GM19035 (cell line): Measurements from ENCODE around the gene RBM44.
"Not testable (repeated sequence)": the region's sequence is repeated elsewhere in the genome, so short reads cannot be mapped to it uniquely, and the experiment has no call there.

Experiments
- ATAC-seq: cut with Tn5 transposase; IDR thresholded peaks from one replicate; pipeline ENCODE4 v1.9.1; 2021; ENCODE audit not compliant: unreplicated experiment

RBM44 gene, protein sequence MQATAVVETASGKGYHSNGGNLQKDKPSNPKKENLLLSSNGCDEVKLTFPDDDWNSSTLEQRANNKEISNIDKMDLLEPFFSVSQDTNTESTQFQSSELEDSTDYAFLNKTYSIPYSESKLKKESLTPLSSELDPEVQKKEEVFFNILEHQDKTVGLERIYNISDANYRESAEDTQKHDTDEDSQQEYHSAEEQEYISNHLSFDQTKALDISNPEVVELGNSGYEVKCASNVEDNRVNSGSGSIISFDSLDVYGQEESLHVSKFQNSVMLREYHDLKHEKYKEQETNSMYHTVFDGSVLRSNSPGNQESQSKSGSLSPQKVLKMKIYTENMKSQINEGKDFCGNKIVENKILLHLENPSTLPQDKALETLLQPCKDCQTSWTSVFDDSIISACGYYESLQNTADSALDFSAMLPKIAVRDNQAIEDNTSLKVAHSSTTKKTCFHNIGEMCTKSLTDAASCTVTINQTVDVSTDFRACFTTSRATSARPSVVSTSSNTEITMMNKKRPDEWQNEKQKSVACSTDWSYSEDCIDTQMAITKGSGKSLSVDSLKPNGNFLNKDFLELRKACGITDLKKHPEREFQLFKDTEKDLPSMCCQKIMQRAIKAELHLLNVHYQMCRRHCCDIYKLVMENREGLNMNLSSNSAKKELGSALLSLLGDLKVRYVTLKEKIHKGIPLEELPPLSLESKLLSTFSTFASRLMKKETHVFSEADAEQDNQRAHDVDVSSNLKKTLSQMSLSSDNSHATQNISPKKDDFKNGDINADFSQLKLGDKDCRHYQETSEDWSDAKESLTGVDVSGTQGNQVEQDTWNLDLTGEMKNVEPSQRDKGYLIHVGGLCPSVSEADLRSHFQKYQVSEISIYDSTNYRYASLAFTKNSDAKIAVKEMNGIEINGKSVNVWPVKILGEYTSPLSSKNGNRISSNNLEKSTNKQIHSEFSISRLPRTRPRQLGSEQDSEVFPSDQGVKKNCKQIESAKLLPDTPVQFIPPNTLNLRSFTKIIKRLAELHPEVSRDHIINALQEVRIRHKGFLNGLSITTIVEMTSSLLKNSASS

DNA sequence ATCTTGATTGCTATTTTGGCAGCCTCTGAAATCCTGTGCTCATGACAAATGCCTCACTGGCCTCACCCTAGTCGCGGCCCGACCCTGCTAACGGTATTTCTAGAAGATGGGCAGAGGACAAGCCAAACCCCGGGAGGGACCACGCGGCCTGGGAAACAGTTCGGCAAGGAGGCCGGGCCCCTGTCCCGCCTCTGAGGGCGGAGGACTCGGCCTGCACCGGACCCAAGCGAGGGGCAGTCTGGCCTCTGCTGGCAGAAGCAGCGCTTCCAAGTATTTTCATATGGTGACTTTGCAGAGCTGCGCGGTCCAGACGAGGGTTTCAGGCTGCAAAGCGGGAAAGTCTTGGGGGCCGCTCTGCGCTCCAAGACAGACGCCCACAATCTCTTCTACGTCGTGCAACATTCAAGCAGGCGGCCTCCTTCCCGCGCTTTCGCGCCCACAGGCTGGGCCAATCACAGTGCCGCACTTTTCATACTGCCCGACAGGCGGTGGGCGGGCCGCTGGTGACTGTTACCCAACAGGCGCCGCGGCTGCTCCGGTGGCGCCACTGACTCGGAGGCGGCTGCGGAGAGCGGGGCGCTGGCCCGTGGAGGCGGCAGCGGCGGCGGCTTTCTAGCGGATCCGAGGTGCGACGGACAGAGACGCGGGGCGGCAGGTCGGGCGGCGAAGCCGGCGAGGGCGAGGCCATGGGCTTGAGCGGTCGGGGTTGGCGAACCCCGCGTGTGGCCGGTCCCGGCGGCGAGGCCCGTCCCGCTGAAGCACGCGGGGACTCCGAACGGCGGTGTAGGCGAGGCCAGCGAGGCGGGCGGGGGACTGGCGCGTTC is at the start of gene RBM44:
RBM44 (plus strand) TSS at position 544 of the 824 bp plus-strand sequence. CDS start 14,831 bp downstream, outside the sequence.
- no peak for ATAC-seq

DNA sequence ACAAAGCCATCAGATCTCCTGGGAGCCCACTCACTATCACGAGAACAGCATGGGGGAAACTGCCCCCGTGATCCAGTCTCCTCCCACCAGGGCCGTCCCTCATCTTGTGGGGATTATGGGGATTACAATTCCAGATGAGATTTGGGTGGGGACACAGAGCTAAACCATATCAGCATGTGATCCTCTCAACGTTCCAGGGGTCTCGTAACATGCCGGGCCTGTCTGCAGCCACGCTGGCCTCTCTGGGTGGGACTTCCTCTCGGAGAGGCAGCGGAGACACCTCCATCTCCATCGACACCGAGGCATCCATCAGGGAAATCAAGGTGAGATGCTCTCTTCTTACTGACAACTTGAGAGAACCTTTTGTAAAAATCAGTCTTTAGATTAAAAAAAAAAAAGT is 49.6 kb upstream of the RBM44 start:
- ATAC-seq: no peak

DNA sequence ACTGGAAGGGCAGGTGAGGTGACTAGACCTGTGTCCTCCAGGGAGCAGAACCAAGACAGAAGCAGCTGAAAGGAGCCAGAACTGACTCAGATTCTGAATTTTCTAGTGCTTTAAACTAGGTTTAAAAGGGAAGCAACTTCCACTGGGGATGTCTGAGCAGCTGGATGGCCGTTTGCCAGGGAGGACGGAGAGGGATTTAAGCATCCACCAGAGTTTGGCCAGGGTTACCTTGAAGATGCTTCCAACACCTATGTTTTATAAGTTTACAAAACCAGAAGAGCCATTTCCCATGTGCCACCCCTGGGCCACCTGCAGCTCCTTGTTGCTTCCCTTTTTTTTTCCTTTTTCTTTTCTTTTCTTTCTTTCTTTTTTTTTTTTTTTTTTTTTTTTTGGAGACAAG is 48.6 kb upstream of the RBM44 start:
- no peak for ATAC-seq

DNA sequence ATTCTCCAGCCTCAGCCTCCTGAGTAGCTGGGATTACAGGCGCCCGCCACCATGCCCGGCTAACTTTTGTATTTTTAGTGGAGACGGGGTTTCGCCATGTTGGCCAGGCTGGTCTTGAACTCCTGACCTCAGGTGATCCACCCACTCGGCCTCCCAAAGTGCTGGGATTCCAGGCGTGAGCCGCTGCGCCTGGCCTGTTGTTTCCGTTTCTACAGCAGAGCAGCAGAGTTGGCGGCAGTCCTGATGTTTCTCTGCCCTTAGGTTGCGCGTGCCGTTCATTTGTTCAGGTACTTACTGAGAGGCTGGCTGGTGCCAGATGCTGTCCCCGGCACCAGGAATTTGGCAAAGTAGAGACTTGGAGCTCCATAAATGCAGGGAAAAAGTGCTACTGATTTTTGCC is 48.1 kb upstream of the RBM44 start:
- not testable (repeated sequence) for ATAC-seq

DNA sequence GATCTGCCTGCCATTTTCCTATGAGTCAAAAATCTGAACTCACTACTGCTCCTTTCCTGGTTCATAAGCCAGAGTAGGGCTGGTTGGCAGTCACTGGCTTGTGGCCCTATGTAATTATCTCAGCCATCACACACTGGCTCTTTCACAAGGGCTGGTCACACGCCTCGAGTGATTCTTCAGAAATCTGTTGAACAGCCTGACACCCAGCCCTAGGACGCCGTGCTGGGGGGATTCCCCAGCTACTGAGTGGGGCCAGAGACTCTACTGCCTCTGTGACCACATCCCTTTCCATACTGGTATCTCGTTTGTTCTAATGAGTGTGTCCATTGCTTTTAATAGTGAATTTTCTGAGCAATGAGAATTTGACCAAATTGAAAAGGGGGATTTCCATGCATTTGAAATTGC is 45.8 kb upstream of the RBM44 start:
- peak; percentile 96 for ATAC-seq

DNA sequence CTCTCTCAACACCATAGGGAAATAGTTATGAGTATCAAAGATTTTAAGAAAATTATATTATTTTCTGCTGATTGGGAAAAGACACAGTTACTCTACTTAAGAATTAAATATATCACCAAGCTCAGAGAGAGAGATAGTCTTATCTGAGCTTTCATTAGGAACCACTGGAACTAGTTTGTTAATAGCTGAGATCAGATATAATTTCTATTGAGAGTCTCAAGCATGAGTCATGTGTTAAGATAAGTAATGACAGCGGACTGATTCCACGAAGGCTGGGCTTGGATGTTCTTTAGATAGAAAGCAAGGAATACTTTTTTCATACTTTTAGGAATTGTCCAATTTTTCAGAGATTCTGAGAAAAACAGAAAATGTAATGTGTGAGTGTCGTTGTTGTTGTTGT is 44.4 kb upstream of the RBM44 start:
- ATAC-seq: no peak

DNA sequence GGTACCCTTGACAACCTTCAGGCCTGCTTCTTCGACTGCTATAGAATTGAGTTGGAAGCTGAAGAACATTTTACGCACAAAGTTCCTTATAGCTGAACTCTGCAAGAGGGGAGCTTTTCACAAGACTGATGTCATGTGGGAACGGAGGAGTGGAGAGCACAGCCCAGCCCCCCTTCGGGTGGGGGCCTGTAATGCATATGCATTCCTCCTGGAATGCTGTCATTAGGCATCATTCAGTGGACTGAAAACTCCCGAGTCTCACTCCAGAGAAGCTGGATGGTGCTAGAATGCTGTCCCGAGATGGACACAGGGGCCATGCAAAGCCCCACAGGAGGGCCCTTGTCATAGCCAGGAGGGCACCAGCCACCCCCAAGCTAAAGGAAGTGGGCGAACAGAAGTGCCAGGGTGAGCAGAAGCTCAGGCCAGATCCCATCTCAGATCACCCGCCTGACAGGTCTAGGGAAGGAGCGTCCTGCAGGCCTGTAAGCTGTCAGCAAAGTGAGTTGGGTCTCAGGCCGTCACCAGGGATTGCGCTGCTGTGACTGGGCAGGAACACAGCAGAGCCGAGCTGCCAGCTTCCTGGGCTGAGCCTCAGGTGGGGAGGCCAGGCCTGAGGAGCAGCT is 43.8 kb upstream of the RBM44 start:
- no peak for ATAC-seq

DNA sequence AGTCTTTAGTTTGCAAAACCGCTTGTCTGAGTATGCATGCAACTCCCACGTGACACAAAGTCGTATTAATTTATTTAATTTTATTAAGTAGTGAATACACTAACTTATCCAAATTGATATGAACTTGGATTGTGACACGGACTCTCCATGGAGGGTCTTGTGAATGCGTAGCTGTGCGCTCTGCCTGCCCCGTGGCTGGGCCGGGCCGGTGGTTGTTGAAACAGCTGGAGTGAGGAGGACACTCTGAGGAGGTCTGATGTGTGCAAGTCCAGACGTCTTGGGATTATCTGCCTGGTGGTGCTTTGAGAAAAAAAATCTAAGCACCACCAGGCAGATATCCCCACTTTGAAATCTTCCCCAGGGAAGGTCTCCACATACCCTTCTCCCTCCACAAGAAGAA is 41.0 kb upstream of the RBM44 start:
- ATAC-seq: no peak

DNA sequence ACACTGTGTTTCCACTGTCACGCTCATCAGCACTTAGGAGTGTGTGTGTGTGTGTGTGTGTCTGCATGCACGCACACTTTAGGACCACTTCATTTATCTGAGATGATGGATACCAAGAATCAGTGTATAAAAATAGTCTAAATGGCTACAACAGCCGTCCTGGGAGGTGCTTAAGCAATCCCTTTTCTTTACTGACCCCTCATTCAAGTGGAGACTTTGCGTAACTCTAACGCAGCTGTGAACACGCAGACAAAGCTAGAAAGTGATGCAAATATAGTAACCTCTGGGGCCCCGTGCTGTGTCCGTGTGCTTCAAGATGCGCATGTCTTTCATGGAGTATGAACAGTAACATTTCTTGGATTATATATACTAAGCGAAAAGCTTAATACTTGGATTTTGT is 40.4 kb upstream of the RBM44 start:
- no peak for ATAC-seq

DNA sequence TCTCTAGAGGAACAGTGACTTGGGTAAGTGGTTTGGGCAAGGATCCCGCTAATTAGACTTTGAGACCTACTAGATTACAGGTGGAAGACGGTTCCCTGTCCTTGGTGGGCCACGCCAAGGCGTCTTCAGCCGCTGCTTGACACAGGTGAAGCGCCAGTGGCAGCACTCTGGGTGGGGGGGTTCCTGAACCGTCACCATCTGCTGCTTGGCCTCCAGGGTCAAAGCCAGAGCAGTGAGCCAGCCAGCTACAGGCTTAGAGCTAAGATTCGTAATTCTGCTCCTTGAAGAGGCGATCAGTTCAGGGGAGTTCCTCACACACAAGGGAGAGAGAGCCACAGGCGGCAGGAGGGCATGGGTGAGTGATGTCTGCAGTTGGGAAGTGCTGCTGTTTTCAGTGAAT is 39.4 kb upstream of the RBM44 start:
- ATAC-seq: no peak

DNA sequence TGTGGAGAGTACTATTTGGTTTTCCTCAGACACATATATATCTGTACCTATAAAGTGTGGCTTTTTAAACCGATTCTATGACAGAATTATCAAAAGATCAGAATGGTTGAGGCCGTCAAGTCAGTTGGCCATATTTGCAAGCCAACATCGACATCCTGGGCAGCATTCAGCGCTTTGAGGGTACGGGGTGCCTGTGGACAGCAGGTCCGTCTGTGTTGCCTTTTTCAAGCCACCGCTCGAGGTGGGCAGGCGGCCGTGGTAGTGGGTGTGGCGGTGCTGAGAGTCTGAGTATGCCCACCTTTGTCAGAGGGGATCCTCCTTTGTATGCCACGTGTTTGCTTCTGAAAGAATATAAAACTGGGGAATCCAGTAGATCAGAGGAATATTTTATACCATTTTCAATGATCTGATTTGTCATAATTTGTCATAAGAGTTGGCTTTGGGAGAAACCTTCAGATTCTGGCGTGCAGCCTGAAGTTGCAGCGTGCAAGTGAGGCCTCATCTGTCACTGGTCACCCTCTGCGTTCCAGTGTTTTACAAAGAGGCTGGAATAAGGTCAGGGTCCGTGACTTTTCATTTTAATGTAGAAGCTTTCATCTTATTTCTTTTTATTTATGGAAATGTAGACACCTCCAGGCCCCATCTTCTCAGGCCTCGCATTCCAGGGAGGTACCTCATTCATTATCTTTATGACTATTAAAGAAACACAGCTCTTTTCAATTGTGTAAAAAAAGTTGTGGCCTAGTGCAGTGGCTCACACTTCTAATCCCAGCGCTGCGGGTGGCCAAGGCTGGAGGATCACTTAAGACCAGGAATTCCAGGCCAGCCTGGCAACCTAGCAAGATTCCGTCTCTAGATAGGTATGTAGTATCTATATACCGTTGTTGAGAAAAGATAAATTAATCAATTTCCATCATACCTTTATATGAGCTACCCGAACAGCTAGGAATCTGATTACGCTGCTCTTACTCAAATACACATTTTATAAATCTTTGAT is 37.8 kb upstream of the RBM44 start:
- no peak for ATAC-seq

DNA sequence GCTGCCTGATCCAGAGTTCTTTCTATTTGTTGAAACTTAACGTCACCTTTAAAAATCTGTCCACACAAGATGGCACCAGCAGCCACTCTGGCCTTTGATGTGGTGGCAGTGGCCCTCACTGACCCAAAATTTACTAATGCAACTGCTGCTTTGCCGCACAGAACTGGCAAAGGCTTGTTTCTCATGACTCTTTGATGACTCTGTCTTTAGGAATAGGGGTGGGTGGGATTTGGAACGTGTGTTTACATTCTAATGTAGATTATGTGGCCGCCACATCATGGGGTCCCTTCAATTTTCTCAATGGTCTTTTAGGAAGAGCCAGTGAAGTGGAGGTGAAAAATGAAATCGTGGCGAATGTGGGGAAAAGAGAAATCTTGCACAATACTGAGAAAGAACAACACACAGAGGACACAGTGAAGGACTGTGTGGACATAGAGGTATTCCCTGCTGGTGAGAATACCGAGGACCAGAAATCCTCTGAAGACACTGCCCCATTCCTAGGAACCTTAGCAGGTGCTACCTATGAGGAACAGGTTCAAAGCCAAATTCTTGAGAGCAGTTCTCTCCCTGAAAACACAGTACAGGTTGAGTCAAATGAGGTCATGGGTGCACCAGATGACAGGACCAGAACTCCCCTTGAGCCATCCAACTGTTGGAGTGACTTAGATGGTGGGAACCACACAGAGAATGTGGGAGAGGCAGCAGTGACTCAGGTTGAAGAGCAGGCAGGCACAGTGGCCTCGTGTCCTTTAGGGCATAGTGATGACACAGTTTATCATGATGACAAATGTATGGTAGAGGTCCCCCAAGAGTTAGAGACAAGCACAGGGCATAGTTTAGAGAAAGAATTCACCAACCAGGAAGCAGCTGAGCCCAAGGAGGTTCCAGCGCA is 36.0 kb upstream of the RBM44 start:
- not testable (repeated sequence) for ATAC-seq

DNA sequence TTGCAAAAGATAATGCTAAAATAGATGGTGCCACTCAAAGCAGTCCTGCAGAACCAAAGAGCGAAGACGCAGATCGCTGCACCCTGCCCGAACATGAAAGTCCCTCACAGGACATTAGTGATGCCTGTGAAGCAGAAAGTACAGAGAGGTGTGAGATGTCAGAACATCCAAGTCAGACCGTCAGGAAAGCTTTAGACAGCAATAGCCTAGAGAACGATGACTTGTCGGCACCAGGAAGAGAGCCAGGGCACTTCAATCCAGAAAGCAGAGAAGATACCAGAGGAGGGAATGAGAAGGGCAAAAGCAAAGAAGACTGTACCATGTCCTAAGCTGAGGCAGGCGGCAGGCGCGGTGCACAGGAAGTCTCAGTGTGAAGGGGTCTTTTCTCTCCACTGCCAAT is 34.8 kb upstream of the RBM44 start:
- ATAC-seq: no peak

DNA sequence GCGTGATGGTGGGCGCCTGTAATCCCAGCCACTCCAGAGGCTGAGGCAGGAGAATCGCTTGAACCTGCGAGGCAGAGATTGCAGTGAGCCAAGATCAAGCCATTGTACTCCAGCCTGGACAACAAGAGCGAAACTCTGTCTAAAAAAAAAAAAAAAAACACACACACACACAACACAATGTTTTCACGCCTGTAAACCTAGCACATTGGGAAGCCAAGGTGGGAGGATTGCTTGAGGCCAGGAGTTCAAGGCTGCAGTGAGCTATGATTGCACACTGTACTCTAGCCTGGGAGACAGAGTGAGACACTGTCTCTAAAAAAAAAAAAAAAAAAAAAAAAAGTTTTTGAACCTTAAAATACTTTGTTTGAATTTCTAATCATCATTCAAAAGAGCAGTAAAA is 33.5 kb upstream of the RBM44 start:
- not testable (repeated sequence) for ATAC-seq

DNA sequence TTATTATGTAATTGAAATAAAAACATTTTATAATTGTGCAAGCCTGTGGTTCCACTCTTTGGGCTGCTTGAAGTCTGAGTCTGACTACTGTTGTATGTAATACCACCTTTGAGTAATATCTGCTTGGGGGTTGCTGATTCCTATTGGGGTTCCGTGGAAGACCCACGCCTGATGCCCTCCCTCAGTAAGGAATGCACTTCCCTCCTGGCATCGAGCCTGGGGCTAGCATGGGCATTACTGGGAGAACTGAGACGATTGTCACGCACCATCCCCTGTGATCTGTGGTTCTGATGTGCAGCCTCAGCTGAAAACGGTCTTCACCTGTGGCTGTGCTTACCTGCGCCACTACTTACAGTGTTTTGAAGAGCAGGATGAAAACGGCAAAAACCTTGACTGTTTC is 32.7 kb upstream of the RBM44 start:
- ATAC-seq: no peak

DNA sequence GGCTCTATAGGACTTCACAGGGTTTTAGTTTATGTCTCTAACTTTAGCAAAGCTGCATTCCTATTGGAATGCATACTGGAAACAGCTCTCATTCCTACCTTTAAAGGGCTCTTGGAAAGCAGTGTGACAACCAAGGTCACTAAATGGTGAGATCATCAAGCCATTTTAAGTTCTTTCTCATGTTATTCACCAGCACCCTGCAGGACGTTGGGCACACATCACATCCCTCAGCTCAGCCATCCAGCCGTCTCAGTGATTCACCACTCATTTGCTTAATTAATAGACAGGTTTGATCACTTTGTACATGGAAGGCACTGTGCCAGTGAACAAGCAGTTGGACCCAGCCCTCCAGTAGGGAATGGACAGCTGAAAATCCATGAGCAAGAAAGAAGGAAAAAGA is 32.2 kb upstream of the RBM44 start:
- ATAC-seq: no peak

DNA sequence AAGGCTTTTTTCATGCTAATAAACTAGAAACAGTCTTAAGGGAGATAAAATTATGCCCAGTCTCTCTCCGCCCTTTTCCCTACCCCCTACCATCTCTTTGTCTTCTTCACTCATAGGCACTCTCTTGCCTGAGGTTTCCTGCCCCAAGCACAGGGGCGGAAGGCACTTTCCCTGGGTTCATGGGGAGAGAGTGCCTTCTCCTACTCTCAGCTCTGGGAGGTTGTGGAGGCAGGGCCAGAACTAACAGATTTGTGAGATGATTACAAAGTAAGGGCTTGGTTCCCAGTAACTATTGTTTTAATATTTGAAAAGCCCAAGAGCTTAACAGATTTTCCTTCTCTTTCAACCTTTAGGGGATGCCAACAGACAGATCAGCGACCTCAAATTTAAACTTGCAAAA is 26.1 kb upstream of the RBM44 start:
- ATAC-seq: no peak

DNA sequence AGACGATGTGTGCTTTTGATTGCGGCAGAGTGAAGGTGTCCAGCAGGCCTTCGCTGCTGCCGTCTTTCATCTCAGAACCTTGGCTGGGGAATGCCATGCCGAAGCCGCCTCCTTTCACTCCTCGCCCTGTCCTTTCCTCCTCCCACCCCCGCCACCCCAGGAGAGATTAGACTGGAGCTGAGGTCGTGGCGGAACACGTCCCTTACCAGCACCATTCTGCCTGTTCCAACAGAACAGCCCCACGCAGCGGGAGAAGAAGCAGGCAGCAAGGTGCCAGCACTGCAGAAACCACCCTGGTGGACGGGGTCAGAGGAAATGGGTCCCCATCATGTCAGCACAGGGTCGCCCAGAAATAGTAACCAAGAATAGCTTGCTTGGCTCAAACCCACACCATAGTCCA is 24.8 kb upstream of the RBM44 start:
- no peak for ATAC-seq
